NCI-H226 (cell line): ENCODE data around the gene SIX2.
"Not testable (repeated sequence)": the region's sequence is repeated elsewhere in the genome, so short reads cannot be mapped to it uniquely, and the experiment has no call there.

ENCODE experiments used
- DNase-seq: peaks from one replicate; pipeline ENCODE4 v3.0.0-alpha.2; 2015

Gene SIX2

GRCh38 chr2:45009303-45009927 lies at the start of gene SIX2:
Gene SIX2 (minus strand): TSS chr2:45009452. CDS start chr2:45009110, 342 bp downstream.
- DNase-seq: peak; percentile 98

DNA sequence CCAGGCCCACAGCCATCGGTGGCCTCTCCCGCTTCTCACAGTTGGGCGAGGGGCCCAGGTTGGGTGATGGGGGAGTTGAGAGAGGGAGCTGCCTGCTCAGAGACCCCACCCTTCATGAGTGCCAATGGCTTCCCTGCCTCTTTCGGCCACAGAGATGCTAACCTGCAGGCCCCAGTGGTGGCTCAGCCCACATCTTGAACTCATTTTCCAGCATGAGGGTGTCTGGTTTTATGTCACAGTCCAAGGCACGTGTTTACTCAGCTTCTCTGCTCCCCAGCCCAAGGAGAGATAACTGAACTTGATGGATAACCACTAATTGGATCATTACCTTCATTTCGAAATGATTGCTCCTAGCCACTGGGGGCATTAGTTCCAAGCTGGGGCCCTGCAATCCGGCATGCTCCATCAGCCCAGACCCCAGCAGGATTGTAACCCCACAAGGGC lies 45.9 kb upstream of the SIX2 start:
- DNase-seq: no peak

DNA sequence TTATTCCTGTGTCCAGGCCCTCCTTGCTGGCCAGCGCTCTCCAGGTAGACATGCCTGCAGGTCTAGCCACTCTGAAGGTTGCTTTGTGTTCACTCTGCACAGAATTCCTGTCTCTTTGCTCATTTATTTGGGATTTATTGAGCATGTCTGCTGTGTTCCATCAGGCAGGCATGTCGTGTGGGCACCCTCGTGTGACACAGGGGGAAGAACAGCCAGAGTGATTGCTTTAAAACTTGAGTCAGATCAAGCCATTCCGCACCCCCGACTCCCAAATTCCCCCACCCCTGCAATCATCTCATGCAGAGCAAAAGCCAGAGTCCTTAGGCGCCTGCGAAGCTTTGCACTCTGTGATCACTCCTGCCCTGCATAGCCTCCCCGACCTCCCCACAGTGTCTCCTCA lies 44.7 kb upstream of the SIX2 start:
- no peak for DNase-seq

GRCh38 chr2:45052388-45052928 lies 43.2 kb upstream of the SIX2 start:
- DNase-seq: no peak

DNA sequence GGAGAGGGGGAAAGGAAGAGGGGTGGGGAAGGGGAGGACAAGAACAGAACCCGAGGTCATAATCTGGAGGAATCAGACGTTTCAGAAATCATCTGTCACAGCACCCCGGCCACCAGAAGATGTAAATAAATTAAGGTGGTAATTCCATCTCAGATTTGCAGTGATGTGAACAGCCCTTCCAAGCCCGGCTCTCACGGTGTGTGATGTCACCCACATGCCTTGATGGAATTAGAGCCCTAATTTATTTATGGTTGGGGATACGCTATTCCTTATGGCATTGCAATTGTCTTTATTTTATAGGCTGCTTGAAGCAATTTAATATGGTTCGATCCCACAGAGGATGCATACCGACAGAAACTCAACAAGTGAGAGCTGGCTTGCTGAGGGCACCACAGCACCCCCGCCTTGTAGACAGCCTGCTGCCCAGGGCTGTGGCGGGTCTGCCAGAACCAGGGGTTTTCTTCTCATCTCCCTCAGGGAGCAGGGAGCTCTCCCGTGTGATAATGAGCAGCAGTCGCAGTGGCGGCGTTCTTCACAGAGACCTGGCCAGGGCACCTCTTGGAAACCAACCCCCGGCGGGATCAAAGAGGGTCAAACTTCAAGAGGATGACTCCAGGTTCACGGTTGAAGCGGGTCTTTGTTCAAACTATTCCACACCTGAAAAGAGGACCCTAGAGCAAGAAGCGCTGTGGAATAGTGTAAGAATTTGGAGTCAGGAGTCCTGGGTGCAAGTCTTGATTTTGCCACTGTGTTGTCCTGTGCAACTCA lies 40.5 kb upstream of the SIX2 start:
- DNase-seq: no peak

DNA sequence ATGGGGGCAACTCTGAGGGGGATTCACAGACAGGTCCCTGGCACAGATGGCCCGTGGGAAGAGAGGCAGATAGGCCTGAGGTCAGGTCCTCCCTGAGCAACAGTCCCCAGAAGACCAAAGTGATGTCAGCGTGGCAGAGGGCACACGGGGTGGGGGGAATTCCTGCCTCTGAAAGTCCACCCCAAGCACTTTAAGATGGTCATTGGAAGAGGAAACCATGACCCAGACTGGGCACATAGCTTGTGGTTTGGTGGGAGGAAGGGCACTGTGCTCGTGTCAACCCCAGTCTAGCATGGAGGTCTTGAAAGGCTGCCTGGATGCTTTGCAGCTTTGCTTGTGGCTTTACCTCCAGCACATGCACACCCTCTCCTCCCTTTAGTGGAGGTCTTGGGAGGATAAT lies 38.0 kb upstream of the SIX2 start:
- DNase-seq: no peak

- peak; percentile 50 for DNase-seq
Measured at GRCh38 chr2:45046786-45047185, 37.5 kb upstream of the SIX2 start.

GRCh38 chr2:45045706-45046105 lies 36.5 kb upstream of the SIX2 start:
- peak; percentile 37 for DNase-seq

DNA sequence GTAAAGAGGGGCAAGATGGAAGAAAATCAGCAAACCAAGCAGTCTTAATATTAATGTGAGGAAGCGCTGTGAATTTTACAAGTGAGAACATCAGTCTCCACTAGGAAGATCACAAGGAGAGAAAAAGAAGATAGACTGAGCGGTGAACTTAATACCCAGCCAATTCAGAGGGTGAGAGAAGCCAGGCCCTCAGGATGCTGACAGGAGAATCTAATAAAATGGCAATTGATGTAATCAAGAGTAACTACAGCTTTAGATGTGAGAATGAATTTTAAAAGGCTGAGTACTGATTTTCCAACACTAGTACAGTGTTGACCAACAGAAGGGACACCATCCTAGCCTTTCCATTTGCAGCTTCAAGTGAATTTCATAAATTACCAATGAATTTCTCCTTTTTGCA lies 35.7 kb upstream of the SIX2 start:
- DNase-seq: no peak

GRCh38 chr2:45043174-45043573 lies 33.9 kb upstream of the SIX2 start:
- DNase-seq: no peak

GRCh38 chr2:45042401-45042800 lies 33.1 kb upstream of the SIX2 start:
- DNase-seq: no peak

- no peak for DNase-seq
Measured at GRCh38 chr2:45040786-45041185, 31.5 kb upstream of the SIX2 start.

DNA sequence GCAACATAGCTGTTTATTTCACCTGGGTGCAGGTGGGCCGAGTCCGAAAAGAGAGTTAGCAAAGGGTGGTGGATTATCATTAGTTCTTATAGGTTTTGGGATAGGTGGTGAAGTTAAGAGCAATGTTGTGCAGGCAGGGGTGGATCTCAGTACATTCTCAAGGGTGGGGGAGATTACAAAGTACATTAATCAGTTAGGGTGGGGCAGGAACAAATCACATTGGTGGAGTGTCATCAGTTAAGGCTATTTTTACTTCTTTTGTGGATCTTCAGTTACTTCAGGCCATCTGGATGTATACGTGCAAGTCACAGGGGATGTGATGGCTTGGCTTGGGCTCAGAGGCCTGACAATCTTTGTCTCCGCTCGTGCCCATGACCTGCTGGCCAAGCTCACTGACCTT lies 30.6 kb upstream of the SIX2 start:
- not testable (repeated sequence) for DNase-seq

DNA sequence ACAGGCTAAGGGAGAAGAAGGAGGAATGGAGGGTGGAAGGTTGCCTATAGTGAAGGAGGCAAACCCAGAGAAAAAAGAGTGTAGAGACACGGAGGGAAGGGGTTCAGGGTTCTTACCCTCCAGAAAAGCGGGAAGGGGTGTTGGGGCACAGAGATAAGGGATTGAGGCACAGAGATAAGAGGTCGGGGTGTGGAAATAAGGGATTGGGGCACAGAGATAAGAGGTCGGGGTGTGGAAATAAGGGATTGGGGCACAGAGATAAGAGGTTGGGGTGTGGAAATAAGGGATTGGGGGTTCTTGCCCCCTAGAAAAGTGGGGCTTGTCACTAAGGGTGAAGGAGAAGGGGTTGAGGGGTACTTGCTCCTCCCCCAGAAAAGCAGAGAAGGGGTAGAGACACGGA lies 29.6 kb upstream of the SIX2 start:
- not testable (repeated sequence) for DNase-seq

DNA sequence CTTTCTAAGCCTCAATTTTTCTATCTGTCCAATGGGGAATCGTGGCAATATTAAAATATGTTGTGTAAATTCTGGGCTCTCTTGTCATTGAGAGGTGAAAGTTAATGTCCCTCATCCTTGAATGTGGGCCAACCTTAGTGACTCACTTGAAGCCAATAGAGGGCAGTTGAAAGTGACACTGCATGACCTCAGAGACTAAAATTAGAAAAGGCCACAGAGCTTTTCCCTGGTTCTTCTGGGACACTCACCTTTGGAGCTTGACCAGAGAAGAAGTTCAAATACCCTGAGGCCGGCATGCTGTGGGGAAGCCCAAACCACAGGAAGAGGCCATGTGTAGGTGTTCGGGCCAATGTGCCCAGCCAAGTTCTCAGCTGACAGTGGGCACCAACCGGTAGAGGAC lies 24.1 kb upstream of the SIX2 start:
- DNase-seq: no peak

- DNase-seq: no peak
Measured at GRCh38 chr2:45031028-45031427, 21.8 kb upstream of the SIX2 start.

DNA sequence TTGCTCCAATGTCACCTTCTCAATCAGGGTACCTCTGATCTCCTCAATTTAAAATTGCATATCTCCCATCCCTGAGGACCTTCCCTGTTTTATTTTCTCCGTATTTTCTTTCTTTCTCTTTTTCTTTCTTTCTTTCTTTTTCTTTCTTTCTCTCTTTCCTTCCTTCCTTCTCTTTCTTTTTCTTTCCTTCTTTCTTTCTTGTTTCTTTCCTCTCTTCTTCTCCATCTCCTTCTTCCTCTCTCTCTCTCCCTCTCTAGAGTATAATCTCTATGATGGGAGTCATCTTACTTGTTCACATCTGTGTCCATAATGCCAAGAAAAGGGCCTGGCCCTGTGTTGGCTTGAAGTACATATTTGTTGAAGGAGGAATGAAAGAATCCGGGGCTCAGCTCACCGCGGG lies 21.3 kb upstream of the SIX2 start:
- no peak for DNase-seq

DNA sequence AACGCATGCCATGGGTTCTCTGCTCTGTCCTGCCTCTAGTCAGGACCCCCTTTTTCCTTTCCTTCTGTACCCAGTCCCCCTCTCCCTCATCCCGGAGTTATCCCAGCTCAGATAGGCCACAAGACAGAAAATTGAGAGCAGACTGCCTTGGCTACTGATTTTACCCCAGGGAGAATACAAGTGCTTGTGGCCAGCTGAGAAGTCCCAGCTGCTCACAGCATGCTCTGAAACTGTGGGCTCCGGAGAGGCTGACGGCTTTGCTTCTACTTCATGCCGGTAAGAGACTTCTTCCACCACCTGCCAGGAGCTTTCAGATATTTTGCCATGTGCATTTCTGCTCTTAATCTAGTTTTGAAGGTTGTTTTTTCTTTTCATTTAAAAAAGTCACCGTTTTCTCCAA lies 20.0 kb upstream of the SIX2 start:
- no peak for DNase-seq

GRCh38 chr2:45028276-45028675 lies 19.0 kb upstream of the SIX2 start:
- DNase-seq: peak; percentile 56

DNA sequence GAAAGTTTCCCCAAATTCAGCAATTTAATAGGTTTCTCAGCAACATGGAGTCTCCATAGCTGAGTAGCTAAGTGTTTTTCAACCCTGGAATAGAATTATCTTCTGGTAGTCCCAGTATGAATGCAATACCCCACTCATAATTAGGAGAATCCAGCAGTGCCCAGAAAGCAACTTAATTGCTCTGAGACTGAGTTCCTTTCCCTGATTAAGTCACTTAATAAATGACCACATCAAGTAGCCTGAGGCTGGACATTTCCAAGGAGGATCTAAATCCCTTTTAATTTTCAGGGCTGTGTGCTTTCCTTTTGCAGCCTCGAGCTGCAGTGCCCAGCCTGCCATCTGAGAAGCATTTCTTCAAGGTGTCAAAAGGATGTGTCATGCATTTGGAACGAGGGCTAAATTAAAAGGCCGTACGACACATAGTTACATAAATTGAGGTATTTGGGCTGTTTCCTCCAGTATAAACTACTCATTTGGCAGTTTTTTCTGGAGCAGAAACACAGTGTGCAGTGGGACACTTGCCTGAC lies 17.7 kb upstream of the SIX2 start:
- DNase-seq: no peak

- DNase-seq: peak; percentile 91
Measured at GRCh38 chr2:45024600-45025291, 15.5 kb upstream of the SIX2 start.

- no peak for DNase-seq
Measured at GRCh38 chr2:45024097-45024496, 14.8 kb upstream of the SIX2 start.

DNA sequence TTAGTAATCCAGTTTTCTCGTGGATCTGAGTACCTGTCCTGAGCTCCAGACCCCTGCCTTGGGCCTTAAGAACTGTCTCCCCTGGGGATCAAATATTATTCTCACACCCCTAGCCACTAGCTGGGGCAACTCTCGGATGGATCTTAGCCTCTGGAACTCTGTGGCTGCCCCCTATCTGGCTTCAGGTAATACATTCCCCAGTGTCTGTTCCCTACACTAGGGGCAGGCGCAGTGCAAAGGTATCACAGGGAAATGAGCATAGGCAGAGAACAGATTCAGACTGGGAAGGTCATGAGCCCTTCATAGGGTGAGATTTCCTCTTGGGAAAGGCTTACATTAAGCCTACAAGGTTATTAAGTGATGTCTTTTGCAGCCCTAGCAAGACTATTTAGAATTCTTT lies 11.2 kb upstream of the SIX2 start:
- no peak for DNase-seq

GRCh38 chr2:45018023-45018422 lies 8.8 kb upstream of the SIX2 start:
- DNase-seq: no peak
